OCI-LY1 (cell line): ENCODE results near the gene RUNX3.

ENCODE experiments used
- H2AFZ ChIP-seq: fragments of 200-600 bp; sonication (generic), shearing (Covaris generic); 2 replicates; pipeline ENCODE4 v1.6.0; 2014; ENCODE audit warnings: antibody characterized with exemption, mild to moderate bottlenecking, low read length
- H3F3A ChIP-seq: fragments of 200-600 bp; sonication (generic), shearing (Covaris generic); 2 replicates; pipeline ENCODE4 v1.6.0; 2014; ENCODE audit warnings: mild to moderate bottlenecking, antibody characterized with exemption, low read length, moderate library complexity; ENCODE audit not compliant: insufficient read depth
- H3K27ac ChIP-seq: fragments of 200-600 bp; sonication (generic); 2 replicates; pipeline ENCODE4 v1.5.1; 2014; ENCODE audit warnings: low read length, mixed run types, mild to moderate bottlenecking, low read depth; ENCODE audit not compliant: poor library complexity, severe bottlenecking
- H3K27me3 ChIP-seq: fragments of 200-600 bp; sonication (generic); 2 replicates; pipeline ENCODE4 v1.6.0; 2014; ENCODE audit warnings: antibody characterized with exemption, mild to moderate bottlenecking, low read length, moderate library complexity; ENCODE audit not compliant: insufficient read depth
- H3K36me3 ChIP-seq: fragments of 200-600 bp; sonication (generic); 2 replicates; pipeline ENCODE4 v1.6.1; 2014; ENCODE audit warnings: mild to moderate bottlenecking, antibody characterized with exemption, low read length, moderate library complexity, mixed read lengths; ENCODE audit not compliant: insufficient read depth
- H3K4me1 ChIP-seq: fragments of 200-600 bp; sonication (generic); 2 replicates; pipeline ENCODE4 v1.5.1; 2014; ENCODE audit warnings: mild to moderate bottlenecking, low read length, moderate library complexity; ENCODE audit not compliant: insufficient read depth, severe bottlenecking
- H3K4me2 ChIP-seq: fragments of 200-600 bp; sonication (generic), shearing (Covaris generic); 2 replicates; pipeline ENCODE4 v1.6.1; 2014; ENCODE audit warnings: low read length
- H3K4me3 ChIP-seq: fragments of 200-600 bp; sonication (generic); 2 replicates; pipeline ENCODE4 v1.5.1; 2014; ENCODE audit warnings: low read length, low read depth, mild to moderate bottlenecking, mixed read lengths; ENCODE audit not compliant: poor library complexity, severe bottlenecking
- H3K79me2 ChIP-seq: fragments of 200-600 bp; shearing (Covaris generic); 2 replicates; pipeline ENCODE4 v1.6.1; 2016; ENCODE audit warnings: mixed run types, low read length, mixed read lengths; ENCODE audit not compliant: insufficient read depth
- H3K9ac ChIP-seq: fragments of 200-600 bp; sonication (generic), shearing (Covaris generic); 2 replicates; pipeline ENCODE4 v1.6.1; 2014; ENCODE audit warnings: mild to moderate bottlenecking, low read length, mixed read lengths
- H3K9me2 ChIP-seq: fragments of 200-600 bp; sonication (generic), shearing (Covaris generic); 2 replicates; pipeline ENCODE4 v1.6.1; 2014; ENCODE audit warnings: low read depth, mild to moderate bottlenecking, low read length, mixed read lengths
- H3K9me3 ChIP-seq: fragments of 200-600 bp; shearing (Covaris generic); 2 replicates; pipeline ENCODE4 v1.6.1; 2014; ENCODE audit warnings: low read length, mixed read lengths
- H4K20me1 ChIP-seq: fragments of 200-600 bp; sonication (generic), shearing (Covaris generic); 2 replicates; pipeline ENCODE4 v1.6.0; 2016; ENCODE audit warnings: mild to moderate bottlenecking, low read length; ENCODE audit not compliant: insufficient read depth
- CTCF ChIP-seq: fragments of 200-600 bp; sonication (generic), shearing (Covaris generic); IDR thresholded peaks from 2 replicates; pipeline ENCODE4 v1.5.1; 2017; ENCODE audit warnings: mild to moderate bottlenecking, antibody characterized with exemption, low read length, moderate library complexity, mixed read lengths
- EZH2 ChIP-seq: fragments of 200-600 bp; sonication (generic), shearing (Covaris generic); IDR thresholded peaks from 2 replicates; pipeline ENCODE4 v1.8.0; 2017; ENCODE audit warnings: borderline replicate concordance, mixed run types, mild to moderate bottlenecking, antibody characterized with exemption, low read length, moderate library complexity, mixed read lengths

RUNX3 gene

GRCh38 chr1:24900985-24901781 is 28.9 kb downstream of the RUNX3 start:
- no peak for TF ChIP-seq EZH2
- TF ChIP-seq CTCF = no peak
- Histone ChIP-seq H2AFZ (no peak overlapping the region), H3K79me2 (no peaks in the 10 kb centered on the region), H4K20me1 (no peaks in the 10 kb centered on the region), H3K4me3 (no peak overlapping the region), H3K9me3 (no peaks in the 10 kb centered on the region), H3K27me3 (no peaks in the 10 kb centered on the region; the same call in 1 of the 2 replicates), H3K27ac (no peak overlapping the region), H3K4me2 (no peak overlapping the region), H3K9me2 (no peaks in the 10 kb centered on the region), H3K9ac (no peak overlapping the region), H3K4me1 (no peaks in the 10 kb centered on the region), H3F3A (no peaks in the 10 kb centered on the region), H3K36me3 (no peaks in the 10 kb centered on the region)

- H3K4me2 ChIP-seq = no peak overlapping the region
Observed at GRCh38 chr1:24900486-24900849, 29.6 kb downstream of the RUNX3 start.

GRCh38 chr1:24899581-24900485 is 30.2 kb downstream of the RUNX3 start:
- H3K9me3 ChIP-seq = no peaks in the 10 kb centered on the region
- no peak overlapping the region for H2AFZ ChIP-seq
- H3K9me2 ChIP-seq = no peaks in the 10 kb centered on the region
- H3K4me1 ChIP-seq = no peaks in the 10 kb centered on the region
- TF ChIP-seq EZH2 = no peak
- no peak for TF ChIP-seq CTCF
- no peak overlapping the region for H3K4me3 ChIP-seq
- no peaks in the 10 kb centered on the region for H3K36me3 ChIP-seq
- no peak overlapping the region for H3K9ac ChIP-seq
- no peak overlapping the region for H3K27ac ChIP-seq
- no peaks in the 10 kb centered on the region for H4K20me1 ChIP-seq
- H3K79me2 ChIP-seq = no peaks in the 10 kb centered on the region
- H3K4me2 ChIP-seq = no peak overlapping the region
- no peaks in the 10 kb centered on the region for H3F3A ChIP-seq
- H3K27me3 ChIP-seq = no peaks in the 10 kb centered on the region; the same call in 1 of the 2 replicates

More at GRCh38 chr1:24900486-24900849, 29.6 kb downstream of the RUNX3 start:
- H3K4me1 ChIP-seq = no peaks in the 10 kb centered on the region
- H3K9ac ChIP-seq = no peak overlapping the region
- no peaks in the 10 kb centered on the region for H3F3A ChIP-seq
- no peak overlapping the region for H3K4me3 ChIP-seq
- no peaks in the 10 kb centered on the region for H3K9me3 ChIP-seq
- TF ChIP-seq CTCF = no peak
- TF ChIP-seq EZH2 = no peak
- H4K20me1 ChIP-seq = no peaks in the 10 kb centered on the region
- H2AFZ ChIP-seq = no peak overlapping the region
- H3K79me2 ChIP-seq = no peaks in the 10 kb centered on the region
- no peak overlapping the region for H3K27ac ChIP-seq
- H3K27me3 ChIP-seq = no peaks in the 10 kb centered on the region; the same call in 1 of the 2 replicates
- H3K9me2 ChIP-seq = no peaks in the 10 kb centered on the region
- no peaks in the 10 kb centered on the region for H3K36me3 ChIP-seq
